ENCODE measurements around the gene GRPR.
A peak's percentile ranks its signal among the peaks of the same experiment; 100 is the strongest.

The GRPR gene

GRCh38 chrX:16103625-16104024, 19.7 kb upstream of the GRPR start:
- H3K4me3 ChIP-seq (replicated peaks; ENCODE audit: insufficient read depth, low read length) = no peak overlapping the region
- DNase-seq (ENCODE audit: low read depth in 1 of 2, low spot score in 1 of 2) = no peak
- H3K27ac ChIP-seq (replicated peaks) = no peak overlapping the region
- H3K27me3 ChIP-seq (ENCODE audit: insufficient read depth, poor library complexity, severe bottlenecking) = no peaks in the 10 kb centered on the region
- no peak for TF ChIP-seq POLR2AphosphoS5 (IDR thresholded peaks at IDR 0.05; ENCODE audit: low read depth)
- TF ChIP-seq SPI1 (IDR thresholded peaks at IDR 0.05; ENCODE audit: borderline replicate concordance, low read depth) = no peak
- TF ChIP-seq GABPA (IDR thresholded peaks at IDR 0.05; ENCODE audit: low read depth) = no peak
- TF ChIP-seq CTCF (IDR thresholded peaks at IDR 0.05; ENCODE audit: insufficient read depth, low read length) = no peak

GRCh38 chrX:16112428-16112827, 10.9 kb upstream of the GRPR start:
- Histone ChIP-seq H3K27ac (replicated peaks) (no peak overlapping the region), H3K4me3 (replicated peaks; ENCODE audit: insufficient read depth, low read length) (no peak overlapping the region), H3K27me3 (ENCODE audit: insufficient read depth, poor library complexity, severe bottlenecking) (no peaks in the 10 kb centered on the region)
- no peak for DNase-seq (ENCODE audit: low read depth in 1 of 2, low spot score in 1 of 2)
- no peak for TF ChIP-seq SPI1 (IDR thresholded peaks at IDR 0.05; ENCODE audit: borderline replicate concordance, low read depth)
- no peak for TF ChIP-seq REST (IDR thresholded peaks at IDR 0.05; ENCODE audit: insufficient replicate concordance, low read depth)
- TF ChIP-seq GABPA (IDR thresholded peaks at IDR 0.05; ENCODE audit: low read depth) = no peak
- TF ChIP-seq CTCF (IDR thresholded peaks at IDR 0.05; ENCODE audit: insufficient read depth, low read length) = no peak
- TF ChIP-seq POLR2AphosphoS5 (IDR thresholded peaks at IDR 0.05; ENCODE audit: low read depth) = no peak

GRCh38 chrX:16113978-16114565, 9.3 kb upstream of the GRPR start:
- no peak overlapping the region for H3K4me3 ChIP-seq (replicated peaks; ENCODE audit: insufficient read depth, low read length)
- TF ChIP-seq POLR2AphosphoS5 (IDR thresholded peaks at IDR 0.05; ENCODE audit: low read depth) (no peak), REST (IDR thresholded peaks at IDR 0.05; ENCODE audit: insufficient replicate concordance, low read depth) (no peak), CTCF (IDR thresholded peaks at IDR 0.05; ENCODE audit: insufficient read depth, low read length) (no peak), SPI1 (IDR thresholded peaks at IDR 0.05; ENCODE audit: borderline replicate concordance, low read depth) (no peak; the same call in 1 of the 2 replicates), GABPA (IDR thresholded peaks at IDR 0.05; ENCODE audit: low read depth) (no peak)
- H3K27me3 ChIP-seq (ENCODE audit: insufficient read depth, poor library complexity, severe bottlenecking) = no peaks in the 10 kb centered on the region
- DNase-seq (ENCODE audit: low read depth in 1 of 2, low spot score in 1 of 2) = peak; percentile 15 to 60
- H3K27ac ChIP-seq (replicated peaks) = peak overlapping the region; percentile 63

GRCh38 chrX:16114611-16115010, 8.8 kb upstream of the GRPR start:
- H3K27me3 ChIP-seq (ENCODE audit: insufficient read depth, poor library complexity, severe bottlenecking) = no peaks in the 10 kb centered on the region
- DNase-seq (ENCODE audit: low read depth in 1 of 2, low spot score in 1 of 2) = no peak
- no peak overlapping the region for H3K4me3 ChIP-seq (replicated peaks; ENCODE audit: insufficient read depth, low read length)
- H3K27ac ChIP-seq (replicated peaks) = 0 out of 2 replicates have a peak overlapping the region, but pooled peaks have one; percentile 10
- TF ChIP-seq CTCF (IDR thresholded peaks at IDR 0.05; ENCODE audit: insufficient read depth, low read length) = no peak
- TF ChIP-seq GABPA (IDR thresholded peaks at IDR 0.05; ENCODE audit: low read depth) = no peak
- TF ChIP-seq SPI1 (IDR thresholded peaks at IDR 0.05; ENCODE audit: borderline replicate concordance, low read depth) = no peak
- TF ChIP-seq POLR2AphosphoS5 (IDR thresholded peaks at IDR 0.05; ENCODE audit: low read depth) = no peak
- no peak for TF ChIP-seq REST (IDR thresholded peaks at IDR 0.05; ENCODE audit: insufficient replicate concordance, low read depth)

Data from HL-60 (cell line).